ENCODE data around the gene PCNX3. TPM values are rescaled to one million over a fixed set of nuclear protein-coding genes. Genes with fewer than 3 reads are reported as not detected.
A peak's percentile ranks its signal among the peaks of the same experiment; 100 is the strongest.

The PCNX3 gene
- total and polyA plus RNA-seq, 2 of the 4 experiments (the other 2 are of a cell fraction), result 5.6 to 33.2 TPM

- peak overlapping the region; percentile 93 for H2AK9ac ChIP-seq (replicated peaks; ENCODE audit: low read depth, low read length, poor library complexity)
- no peaks in the 10 kb centered on the region for H3K27me3 ChIP-seq (ENCODE audit: control insufficient read depth, insufficient read depth, low read length)
- no peak overlapping the region for H2BK120ac ChIP-seq (ENCODE audit: low read depth, low read length)
- intact Hi-C loops (cut with micrococcal nuclease) (no loop called here), dilution Hi-C loops (cut with HindIII; ENCODE audit: low sequenced_read_pairs, unreplicated experiment) (no loop called here), in situ Hi-C loops (cut with MboI; ENCODE audit: low sequenced_read_pairs) (no loop called here)
- TF ChIP-seq FOS (IDR thresholded peaks at IDR 0.05; ENCODE audit: low read depth, low read length) (no peak), CTCF (conservative IDR thresholded peaks at IDR 0.05; ENCODE audit: low read depth, low read length) (no peak), MAZ (IDR thresholded peaks at IDR 0.05; ENCODE audit: borderline replicate concordance, low read depth, low read length) (no peak), RAD21 (IDR thresholded peaks at IDR 0.05; ENCODE audit: low read length) (no peak), BHLHE40 (IDR thresholded peaks at IDR 0.05; ENCODE audit: low read depth, low read length) (no peak), RFX5 (IDR thresholded peaks at IDR 0.05; ENCODE audit: low read depth, low read length) (no peak), NFE2L2 (IDR thresholded peaks at IDR 0.05; ENCODE audit: low read depth, low read length) (no peak), CEBPB (IDR thresholded peaks at IDR 0.05; ENCODE audit: low read depth, low read length) (no peak), MXI1 (IDR thresholded peaks at IDR 0.05; ENCODE audit: borderline replicate concordance, low read depth, low read length) (no peak), MAFK (IDR thresholded peaks at IDR 0.05; ENCODE audit: low read depth, low read length) (no peak), CHD1 (IDR thresholded peaks at IDR 0.05; ENCODE audit: low read depth, low read length) (no peak), POLR2A (IDR thresholded peaks at IDR 0.05; ENCODE audit: low read depth, low read length) (no peak), SMC3 (IDR thresholded peaks at IDR 0.05; ENCODE audit: low read depth, low read length) (no peak), RCOR1 (IDR thresholded peaks at IDR 0.05; ENCODE audit: insufficient replicate concordance, low read length) (no peak)
- TF ChIP-seq, protein P1, sequence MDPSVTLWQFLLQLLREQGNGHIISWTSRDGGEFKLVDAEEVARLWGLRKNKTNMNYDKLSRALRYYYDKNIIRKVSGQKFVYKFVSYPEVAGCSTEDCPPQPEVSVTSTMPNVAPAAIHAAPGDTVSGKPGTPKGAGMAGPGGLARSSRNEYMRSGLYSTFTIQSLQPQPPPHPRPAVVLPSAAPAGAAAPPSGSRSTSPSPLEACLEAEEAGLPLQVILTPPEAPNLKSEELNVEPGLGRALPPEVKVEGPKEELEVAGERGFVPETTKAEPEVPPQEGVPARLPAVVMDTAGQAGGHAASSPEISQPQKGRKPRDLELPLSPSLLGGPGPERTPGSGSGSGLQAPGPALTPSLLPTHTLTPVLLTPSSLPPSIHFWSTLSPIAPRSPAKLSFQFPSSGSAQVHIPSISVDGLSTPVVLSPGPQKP (IDR thresholded peaks at IDR 0.05; ENCODE audit: borderline replicate concordance, low read depth, low read length), result no peak
- TF ChIP-seq, protein P2, sequence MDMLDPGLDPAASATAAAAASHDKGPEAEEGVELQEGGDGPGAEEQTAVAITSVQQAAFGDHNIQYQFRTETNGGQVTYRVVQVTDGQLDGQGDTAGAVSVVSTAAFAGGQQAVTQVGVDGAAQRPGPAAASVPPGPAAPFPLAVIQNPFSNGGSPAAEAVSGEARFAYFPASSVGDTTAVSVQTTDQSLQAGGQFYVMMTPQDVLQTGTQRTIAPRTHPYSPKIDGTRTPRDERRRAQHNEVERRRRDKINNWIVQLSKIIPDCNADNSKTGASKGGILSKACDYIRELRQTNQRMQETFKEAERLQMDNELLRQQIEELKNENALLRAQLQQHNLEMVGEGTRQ (IDR thresholded peaks at IDR 0.05; ENCODE audit: low read depth, low read length), result no peak
- H3K4me1 ChIP-seq (ENCODE audit: control insufficient read depth, insufficient read depth, low read length), result peaks cover 19% of the 10 kb centered on the region
- peak overlapping the region; percentile 93 for H3K4me2 ChIP-seq (ENCODE audit: low read depth, low read length)
- no peak overlapping the region for H2BK20ac ChIP-seq (ENCODE audit: low read depth, low read length)
- H3K79me1 ChIP-seq (ENCODE audit: low read depth in 1 of 2, low read length in 2 of 2), result peaks cover 7 to 62% of the 10 kb centered on the region in 2 experiments
- H3K9ac ChIP-seq (ENCODE audit: low read depth, low read length), result peak overlapping the region; percentile 85
- H3K23ac ChIP-seq (ENCODE audit: low read depth, low read length), result peak overlapping the region; percentile 41; the same call in 1 of the 2 replicates
- no peak overlapping the region for H3K18ac ChIP-seq (ENCODE audit: low read depth, low read length)
- DNase-seq, result no peak
- H4K91ac ChIP-seq (ENCODE audit: insufficient read depth, low read depth, low read length), result 0 out of 2 replicates have a peak overlapping the region, but pooled peaks have one; percentile 10
- H2AK5ac ChIP-seq (ENCODE audit: low read depth, low read length), result peak overlapping the region; percentile 10; the same call in 1 of the 2 replicates
- peak overlapping the region; percentile 56 for H3K4me3 ChIP-seq (ENCODE audit: insufficient read depth, low read depth, low read length)
- H3K14ac ChIP-seq (replicated peaks; ENCODE audit: low read depth, low read length), result 0 out of 2 replicates have a peak overlapping the region, but pooled peaks have one; percentile 17
- no TSS peak for BruUV-seq (replicated peaks)
- H4K8ac ChIP-seq (ENCODE audit: low read depth in 2 of 2, low read length in 2 of 2), result no peak overlapping the region
- 0 out of 2 replicates have a peak, but pooled peaks cover 9% of the 10 kb centered on the region for H3K9me1 ChIP-seq (ENCODE audit: insufficient read depth, low read length)
- H3K9me3 ChIP-seq (ENCODE audit: control insufficient read depth, insufficient read depth, low read length), result no peaks in the 10 kb centered on the region
- H2BK5ac ChIP-seq (ENCODE audit: low read depth, low read length, poor library complexity, severe bottlenecking), result no peak overlapping the region
- peak overlapping the region; percentile 36; the same call in 1 of the 2 replicates for H3K56ac ChIP-seq (ENCODE audit: extremely low read depth, insufficient read depth, low read length)
- peaks cover 26% of the 10 kb centered on the region for H4K20me1 ChIP-seq (ENCODE audit: insufficient read depth, low read length)
- H3K27ac ChIP-seq (ENCODE audit: insufficient read depth, low read length), result peak overlapping the region; percentile 55
- H3K36me3 ChIP-seq (ENCODE audit: control insufficient read depth, insufficient read depth, low read length), result peaks cover 34% of the 10 kb centered on the region; the same call in 1 of the 2 replicates
- peak overlapping the region; percentile 60 for H3K4ac ChIP-seq (ENCODE audit: low read depth, low read length)
- CTCF ChIA-PET, result no interaction called here
- POLR2A ChIA-PET (ENCODE audit: unreplicated experiment), result no interaction called here
- no peak for ATAC-seq (ENCODE audit: low read depth)
- 96% methylated on average over 3 of the region's 10 CpGs; no CpG with 5 or more reads in 1 of the 2 experiments for WGBS, 2 experiments (ENCODE audit: extremely low coverage in 2 of 2, insufficient read length in 1 of 2)
- H2AFZ ChIP-seq (replicated peaks; ENCODE audit: low read length, poor library complexity), result no peak overlapping the region
- no peak overlapping the region for H4K5ac ChIP-seq (ENCODE audit: low read depth, low read length)
- H2BK15ac ChIP-seq (ENCODE audit: low read depth, low read length), result no peak overlapping the region
These were observed 1.0 kb downstream of the PCNX3 start for GRCh38 chr11:65616575-65617001.
